HCT116 (cell line): ENCODE data around the gene PARP2.

Source experiments
- EGR1 ChIP-seq: IDR thresholded peaks from 2 replicates; pipeline ENCODE4 v1.6.1; 2012; ENCODE audit warnings: low read depth
- EZH2 ChIP-seq: fragments of 200-600 bp; sonication (generic); IDR thresholded peaks from 2 replicates; pipeline ENCODE4 v1.6.1; 2017; ENCODE audit warnings: antibody characterized with exemption, mixed run types
- FOSL1 ChIP-seq: IDR thresholded peaks from 2 replicates; pipeline ENCODE4 v1.6.1; 2012; ENCODE audit warnings: low read depth
- POLR2A ChIP-seq: IDR thresholded peaks from 2 replicates; pipeline ENCODE4 v1.7.0; 2011; ENCODE audit warnings: borderline replicate concordance; ENCODE audit not compliant: insufficient read depth, insufficient read length; ENCODE audit errors: extremely low read depth
- POLR2AphosphoS5 ChIP-seq: IDR thresholded peaks from 2 replicates; pipeline ENCODE4 v1.6.1; 2011; ENCODE audit warnings: mild to moderate bottlenecking, low read depth, low read length, moderate library complexity
- RAD21 ChIP-seq: IDR thresholded peaks from 2 replicates; pipeline ENCODE4 v1.6.1; 2012; ENCODE audit warnings: low read depth, mild to moderate bottlenecking
- SIN3A ChIP-seq: IDR thresholded peaks from 2 replicates; pipeline ENCODE4 v1.6.1; 2012; ENCODE audit warnings: low read depth
- SP1 ChIP-seq: IDR thresholded peaks from 2 replicates; pipeline ENCODE4 v1.6.1; 2012; ENCODE audit warnings: low read depth
- YY1 ChIP-seq: IDR thresholded peaks from 2 replicates; pipeline ENCODE4 v1.6.1; 2011; ENCODE audit warnings: low read length, low read depth, moderate library complexity, mild to moderate bottlenecking; ENCODE audit not compliant: insufficient replicate concordance; ENCODE audit errors: extremely low read depth
- TF ChIP-seq, protein P1 (sequence below), 3 experiments: fragments of 200-600 bp in 1 of 3; sonication (generic) in 1 of 3; IDR thresholded peaks in 2 of 3; conservative IDR thresholded peaks in 1 of 3; 2 replicates each; pipeline ENCODE4 v1.5.1; 2012 to 2017; ENCODE audit warnings: low read depth in 2 of 3, low read length in 2 of 3, antibody characterized with exemption in 1 of 3, borderline replicate concordance in 1 of 3, control low read depth in 1 of 3, mild to moderate bottlenecking in 1 of 3, mixed read lengths in 1 of 3, mixed run types in 1 of 3, moderate library complexity in 1 of 3; ENCODE audit not compliant: insufficient read depth in 1 of 3
- TF ChIP-seq, protein P2 (sequence below): IDR thresholded peaks from 2 replicates; pipeline ENCODE4 v1.6.1; 2012; ENCODE audit warnings: low read depth
- TF ChIP-seq, protein P3 (sequence below): IDR thresholded peaks from 2 replicates; pipeline ENCODE4 v1.6.1; 2012
- TF ChIP-seq, protein P4 (sequence below): IDR thresholded peaks from 2 replicates; pipeline ENCODE4 v1.6.1; 2011; ENCODE audit warnings: mild to moderate bottlenecking, low read length, moderate library complexity; ENCODE audit not compliant: insufficient replicate concordance; ENCODE audit errors: extremely low read depth

DNA sequence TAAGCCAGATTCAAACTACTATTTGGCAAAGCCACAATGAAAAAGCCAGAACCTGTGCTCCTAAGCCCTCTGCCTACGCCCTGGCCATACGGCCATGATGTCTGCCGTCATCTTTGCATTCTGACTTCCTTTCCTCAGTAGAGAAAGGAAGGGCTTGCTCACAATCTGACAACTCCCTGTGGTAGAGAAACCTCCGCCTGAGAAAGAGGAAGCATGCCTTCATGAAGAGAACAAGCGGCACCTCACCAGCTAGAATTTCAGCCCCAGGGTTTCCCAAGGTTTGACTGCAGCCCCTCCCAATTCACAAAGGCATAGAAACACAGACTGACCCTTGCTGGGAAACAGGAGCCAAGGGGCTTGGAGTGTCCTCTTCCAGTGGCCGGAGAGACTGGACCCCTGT, 44.1 kb downstream of the PARP2 start:
- TF ChIP-seq, protein P1, sequence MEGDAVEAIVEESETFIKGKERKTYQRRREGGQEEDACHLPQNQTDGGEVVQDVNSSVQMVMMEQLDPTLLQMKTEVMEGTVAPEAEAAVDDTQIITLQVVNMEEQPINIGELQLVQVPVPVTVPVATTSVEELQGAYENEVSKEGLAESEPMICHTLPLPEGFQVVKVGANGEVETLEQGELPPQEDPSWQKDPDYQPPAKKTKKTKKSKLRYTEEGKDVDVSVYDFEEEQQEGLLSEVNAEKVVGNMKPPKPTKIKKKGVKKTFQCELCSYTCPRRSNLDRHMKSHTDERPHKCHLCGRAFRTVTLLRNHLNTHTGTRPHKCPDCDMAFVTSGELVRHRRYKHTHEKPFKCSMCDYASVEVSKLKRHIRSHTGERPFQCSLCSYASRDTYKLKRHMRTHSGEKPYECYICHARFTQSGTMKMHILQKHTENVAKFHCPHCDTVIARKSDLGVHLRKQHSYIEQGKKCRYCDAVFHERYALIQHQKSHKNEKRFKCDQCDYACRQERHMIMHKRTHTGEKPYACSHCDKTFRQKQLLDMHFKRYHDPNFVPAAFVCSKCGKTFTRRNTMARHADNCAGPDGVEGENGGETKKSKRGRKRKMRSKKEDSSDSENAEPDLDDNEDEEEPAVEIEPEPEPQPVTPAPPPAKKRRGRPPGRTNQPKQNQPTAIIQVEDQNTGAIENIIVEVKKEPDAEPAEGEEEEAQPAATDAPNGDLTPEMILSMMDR (IDR thresholded peaks at IDR 0.05 in 2 of 3, conservative IDR thresholded peaks at IDR 0.05 in 1 of 3; ENCODE audit: borderline replicate concordance in 1 of 3, insufficient read depth in 1 of 3, low read depth in 2 of 3, low read length in 2 of 3): no peak
- TF ChIP-seq POLR2AphosphoS5 (no peak), SIN3A (no peak), POLR2A (no peak), YY1 (no peak), RAD21 (no peak), EZH2 (no peak), SP1 (no peak), EGR1 (no peak), FOSL1 (no peak)
- TF ChIP-seq, protein P2, sequence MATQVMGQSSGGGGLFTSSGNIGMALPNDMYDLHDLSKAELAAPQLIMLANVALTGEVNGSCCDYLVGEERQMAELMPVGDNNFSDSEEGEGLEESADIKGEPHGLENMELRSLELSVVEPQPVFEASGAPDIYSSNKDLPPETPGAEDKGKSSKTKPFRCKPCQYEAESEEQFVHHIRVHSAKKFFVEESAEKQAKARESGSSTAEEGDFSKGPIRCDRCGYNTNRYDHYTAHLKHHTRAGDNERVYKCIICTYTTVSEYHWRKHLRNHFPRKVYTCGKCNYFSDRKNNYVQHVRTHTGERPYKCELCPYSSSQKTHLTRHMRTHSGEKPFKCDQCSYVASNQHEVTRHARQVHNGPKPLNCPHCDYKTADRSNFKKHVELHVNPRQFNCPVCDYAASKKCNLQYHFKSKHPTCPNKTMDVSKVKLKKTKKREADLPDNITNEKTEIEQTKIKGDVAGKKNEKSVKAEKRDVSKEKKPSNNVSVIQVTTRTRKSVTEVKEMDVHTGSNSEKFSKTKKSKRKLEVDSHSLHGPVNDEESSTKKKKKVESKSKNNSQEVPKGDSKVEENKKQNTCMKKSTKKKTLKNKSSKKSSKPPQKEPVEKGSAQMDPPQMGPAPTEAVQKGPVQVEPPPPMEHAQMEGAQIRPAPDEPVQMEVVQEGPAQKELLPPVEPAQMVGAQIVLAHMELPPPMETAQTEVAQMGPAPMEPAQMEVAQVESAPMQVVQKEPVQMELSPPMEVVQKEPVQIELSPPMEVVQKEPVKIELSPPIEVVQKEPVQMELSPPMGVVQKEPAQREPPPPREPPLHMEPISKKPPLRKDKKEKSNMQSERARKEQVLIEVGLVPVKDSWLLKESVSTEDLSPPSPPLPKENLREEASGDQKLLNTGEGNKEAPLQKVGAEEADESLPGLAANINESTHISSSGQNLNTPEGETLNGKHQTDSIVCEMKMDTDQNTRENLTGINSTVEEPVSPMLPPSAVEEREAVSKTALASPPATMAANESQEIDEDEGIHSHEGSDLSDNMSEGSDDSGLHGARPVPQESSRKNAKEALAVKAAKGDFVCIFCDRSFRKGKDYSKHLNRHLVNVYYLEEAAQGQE: no peak
- TF ChIP-seq, protein P3, sequence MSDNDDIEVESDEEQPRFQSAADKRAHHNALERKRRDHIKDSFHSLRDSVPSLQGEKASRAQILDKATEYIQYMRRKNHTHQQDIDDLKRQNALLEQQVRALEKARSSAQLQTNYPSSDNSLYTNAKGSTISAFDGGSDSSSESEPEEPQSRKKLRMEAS: no peak
- TF ChIP-seq, protein P4, sequence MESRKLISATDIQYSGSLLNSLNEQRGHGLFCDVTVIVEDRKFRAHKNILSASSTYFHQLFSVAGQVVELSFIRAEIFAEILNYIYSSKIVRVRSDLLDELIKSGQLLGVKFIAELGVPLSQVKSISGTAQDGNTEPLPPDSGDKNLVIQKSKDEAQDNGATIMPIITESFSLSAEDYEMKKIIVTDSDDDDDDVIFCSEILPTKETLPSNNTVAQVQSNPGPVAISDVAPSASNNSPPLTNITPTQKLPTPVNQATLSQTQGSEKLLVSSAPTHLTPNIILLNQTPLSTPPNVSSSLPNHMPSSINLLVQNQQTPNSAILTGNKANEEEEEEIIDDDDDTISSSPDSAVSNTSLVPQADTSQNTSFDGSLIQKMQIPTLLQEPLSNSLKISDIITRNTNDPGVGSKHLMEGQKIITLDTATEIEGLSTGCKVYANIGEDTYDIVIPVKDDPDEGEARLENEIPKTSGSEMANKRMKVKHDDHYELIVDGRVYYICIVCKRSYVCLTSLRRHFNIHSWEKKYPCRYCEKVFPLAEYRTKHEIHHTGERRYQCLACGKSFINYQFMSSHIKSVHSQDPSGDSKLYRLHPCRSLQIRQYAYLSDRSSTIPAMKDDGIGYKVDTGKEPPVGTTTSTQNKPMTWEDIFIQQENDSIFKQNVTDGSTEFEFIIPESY: no peak
